Measurements from ENCODE around the gene PEPD.

- TF ChIP-seq, protein P1, sequence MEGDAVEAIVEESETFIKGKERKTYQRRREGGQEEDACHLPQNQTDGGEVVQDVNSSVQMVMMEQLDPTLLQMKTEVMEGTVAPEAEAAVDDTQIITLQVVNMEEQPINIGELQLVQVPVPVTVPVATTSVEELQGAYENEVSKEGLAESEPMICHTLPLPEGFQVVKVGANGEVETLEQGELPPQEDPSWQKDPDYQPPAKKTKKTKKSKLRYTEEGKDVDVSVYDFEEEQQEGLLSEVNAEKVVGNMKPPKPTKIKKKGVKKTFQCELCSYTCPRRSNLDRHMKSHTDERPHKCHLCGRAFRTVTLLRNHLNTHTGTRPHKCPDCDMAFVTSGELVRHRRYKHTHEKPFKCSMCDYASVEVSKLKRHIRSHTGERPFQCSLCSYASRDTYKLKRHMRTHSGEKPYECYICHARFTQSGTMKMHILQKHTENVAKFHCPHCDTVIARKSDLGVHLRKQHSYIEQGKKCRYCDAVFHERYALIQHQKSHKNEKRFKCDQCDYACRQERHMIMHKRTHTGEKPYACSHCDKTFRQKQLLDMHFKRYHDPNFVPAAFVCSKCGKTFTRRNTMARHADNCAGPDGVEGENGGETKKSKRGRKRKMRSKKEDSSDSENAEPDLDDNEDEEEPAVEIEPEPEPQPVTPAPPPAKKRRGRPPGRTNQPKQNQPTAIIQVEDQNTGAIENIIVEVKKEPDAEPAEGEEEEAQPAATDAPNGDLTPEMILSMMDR (IDR thresholded peaks at IDR 0.05; ENCODE audit: low read length), result peak; percentile 54
- TF ChIP-seq EZH2 (optimal IDR thresholded peaks at IDR 0.05; ENCODE audit: low read depth, low read length), result no peak
- TF ChIP-seq EZH2phosphoT487 (IDR thresholded peaks at IDR 0.05; ENCODE audit: low read length), result no peak
Measured at GRCh38 chr19:33416307-33417215, 105.0 kb downstream of the PEPD start.
